OCI-LY7 (cell line): ENCODE results near the gene SF3A1. TPM values are rescaled to one million over a fixed set of nuclear protein-coding genes. Genes with fewer than 3 reads are reported as not detected.

ENCODE experiments used
- BruUV-seq: library from RNA; stranded (reverse); fragments of 400-500 nt; replicated peaks from 2 replicates; lab custom pipeline; 2021; lab: Mats Ljungman, UMichigan
- CTCF ChIA-PET: fragments of 300-600 bp; sonication (Branson Sonifier 250); formaldehyde crosslinking; loops from one replicate; lab custom pipeline; 2022; ENCODE audit warnings: antibody characterized with exemption; ENCODE audit not compliant: unreplicated experiment; lab: Charles Lee
- POLR2A ChIA-PET: fragments of 300-600 bp; sonication (Branson Sonifier 250); formaldehyde crosslinking; loops from one replicate; lab custom pipeline; 2022; ENCODE audit warnings: antibody characterized with exemption; lab: Charles Lee
- DNase-seq: peaks from one replicate; pipeline ENCODE4 v3.0.0-alpha.2; 2015; ENCODE audit warnings: low spot score
- H2AFZ ChIP-seq: fragments of 200-600 bp; sonication (generic), shearing (Covaris generic); 2 replicates; pipeline ENCODE4 v1.6.1; 2014; ENCODE audit warnings: mild to moderate bottlenecking, antibody characterized with exemption, low read length, moderate library complexity
- H3K27ac ChIP-seq: fragments of 200-600 bp; sonication (generic); 2 replicates; pipeline ENCODE4 v1.5.1; 2014; ENCODE audit warnings: mixed run types, low read depth, mild to moderate bottlenecking, moderate library complexity, low read length, inconsistent platforms; ENCODE audit not compliant: poor library complexity, severe bottlenecking
- H3K36me3 ChIP-seq: fragments of 200-600 bp; sonication (generic); 2 replicates; pipeline ENCODE4 v1.6.1; 2014; ENCODE audit warnings: mild to moderate bottlenecking, antibody characterized with exemption, low read length, moderate library complexity, mixed read lengths; ENCODE audit not compliant: insufficient read depth
- H3K4me1 ChIP-seq: fragments of 200-600 bp; sonication (generic); 2 replicates; pipeline ENCODE4 v1.5.1; 2014; ENCODE audit warnings: mild to moderate bottlenecking, low read length; ENCODE audit not compliant: insufficient read depth, poor library complexity, severe bottlenecking
- H3K4me2 ChIP-seq: fragments of 200-600 bp; sonication (generic); 2 replicates; pipeline ENCODE4 v1.6.1; 2014; ENCODE audit warnings: mild to moderate bottlenecking, low read length
- H3K4me3 ChIP-seq: fragments of 200-600 bp; sonication (generic); 2 replicates; pipeline ENCODE4 v1.5.1; 2014; ENCODE audit warnings: mild to moderate bottlenecking, low read depth, low read length; ENCODE audit not compliant: poor library complexity, severe bottlenecking
- H3K79me2 ChIP-seq: fragments of 200-600 bp; sonication (generic); 2 replicates; pipeline ENCODE4 v1.6.1; 2016; ENCODE audit warnings: low read depth, mild to moderate bottlenecking, low read length, moderate library complexity, mixed read lengths; ENCODE audit not compliant: insufficient read depth
- H3K9me2 ChIP-seq: fragments of 200-600 bp; sonication (generic); 2 replicates; pipeline ENCODE4 v1.6.1; 2016; ENCODE audit warnings: mild to moderate bottlenecking, low read length, mixed read lengths; ENCODE audit not compliant: insufficient read depth
- H3K9me3 ChIP-seq: fragments of 200-600 bp; sonication (generic); 2 replicates; pipeline ENCODE4 v1.6.1; 2014; ENCODE audit warnings: mild to moderate bottlenecking, mixed run types, low read length, mixed read lengths
- H4K20me1 ChIP-seq: fragments of 200-600 bp; sonication (generic); 2 replicates; pipeline ENCODE4 v1.6.1; 2014; ENCODE audit warnings: mild to moderate bottlenecking, antibody characterized with exemption, low read length, moderate library complexity, mixed read lengths; ENCODE audit not compliant: insufficient read depth
- EZH2phosphoT487 ChIP-seq: fragments of 200-600 bp; sonication (generic); IDR thresholded peaks from 2 replicates; pipeline ENCODE4 v1.6.1; 2018; ENCODE audit warnings: low read depth, borderline replicate concordance, mild to moderate bottlenecking, mixed run types, antibody characterized with exemption, low read length, moderate library complexity, mixed read lengths
- intact Hi-C: fragments of 100-400 bp; cut with micrococcal nuclease; formaldehyde crosslinking; loops from one replicate; pipeline ENCODE4 v1.10.0; 2022; ENCODE audit not compliant: unreplicated experiment
- total RNA-seq, 2 experiments: library from RNA; depleted of rRNA in 1 of 2; stranded (reverse); fragments of >200 nt in 1 of 2; shearing (Covaris generic) in 1 of 2; gene quantifications; 2 replicates each; pipeline ENCODE4 v1.2.3, GENCODE V29; 2014 to 2022
- TF ChIP-seq, protein P1 (sequence below): fragments of 200-600 bp; sonication (generic); conservative IDR thresholded peaks from 2 replicates; pipeline ENCODE4 v1.5.1; 2014; ENCODE audit warnings: mild to moderate bottlenecking, antibody characterized with exemption, low read length, moderate library complexity, mixed read lengths

The SF3A1 gene
- total RNA-seq, 2 experiments from 2014 or later = 71.8 to 200 TPM

DNA sequence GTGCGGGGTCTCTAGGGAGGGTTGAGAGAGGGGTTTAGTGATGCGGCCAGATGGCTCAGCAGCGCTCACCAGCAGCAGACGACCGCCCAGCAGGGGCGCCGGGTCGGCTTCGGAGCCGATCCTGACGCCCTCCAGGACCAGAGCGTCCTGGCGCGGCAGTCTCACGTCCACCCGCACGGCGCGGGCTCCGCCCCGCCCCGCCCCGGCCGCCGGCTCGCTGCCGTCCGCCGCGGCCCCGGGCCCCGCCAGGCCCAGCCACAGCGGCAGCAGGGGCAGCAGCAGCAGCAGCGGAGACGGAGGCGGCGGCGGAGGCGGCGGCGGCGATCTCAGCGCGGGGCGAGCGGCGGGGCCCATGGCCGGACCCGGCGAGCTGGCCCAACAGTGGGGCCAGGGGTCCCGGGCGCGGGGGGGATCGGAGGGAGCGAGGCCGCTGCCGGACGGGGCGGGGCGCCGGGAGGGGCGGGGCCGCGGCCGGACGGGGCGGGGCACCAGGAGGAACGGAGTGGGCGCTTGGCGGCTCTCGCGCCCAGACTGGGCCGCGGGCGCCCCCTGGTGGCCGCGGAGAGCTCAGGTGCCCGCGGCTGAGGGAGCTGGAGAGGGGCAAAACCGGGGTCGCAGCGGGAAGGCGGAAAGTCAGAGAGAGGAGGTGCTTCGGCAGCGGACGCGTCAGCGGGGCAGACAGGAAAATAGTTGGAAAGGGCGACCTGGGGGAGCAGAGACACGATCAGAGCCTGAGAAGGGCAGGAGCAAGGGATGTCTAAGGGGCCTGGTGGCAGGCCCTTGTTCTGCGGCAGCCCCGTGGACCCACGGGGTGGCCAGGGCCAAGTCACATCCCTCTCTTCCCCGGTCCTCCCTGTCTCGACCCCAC lies 30.5 kb upstream of the SF3A1 start, which contains the start of gene RNF215:
TSS of gene RNF215 (minus strand) at position 452 of the 868 bp plus-strand sequence. CDS start at position 354, 98 bp downstream.
- peak; percentile 86 for DNase-seq
- H4K20me1 ChIP-seq = no peaks in the 10 kb centered on the region
- BruUV-seq = no TSS peak
- H3K4me3 ChIP-seq = peak within 1 kb of the TSS; percentile 66
- H2AFZ ChIP-seq = no peak within 1 kb of the TSS; the same call in 1 of the 2 replicates
- ChIA-PET POLR2A (interaction anchor here (0.7 kb wide), 1 partner anchor 31 kb away, joined by 3 read pairs; the partner anchor contains the start of genes CCDC157 and SF3A1), CTCF (interaction anchor here (0.6 to 1.2 kb wide), 4 partner anchors 52 to 99 kb away, joined by 3 to 9 read pairs (median 3); no protein-coding TSS in a partner anchor)
- TF ChIP-seq EZH2phosphoT487 = no peak
- TF ChIP-seq, protein P1, sequence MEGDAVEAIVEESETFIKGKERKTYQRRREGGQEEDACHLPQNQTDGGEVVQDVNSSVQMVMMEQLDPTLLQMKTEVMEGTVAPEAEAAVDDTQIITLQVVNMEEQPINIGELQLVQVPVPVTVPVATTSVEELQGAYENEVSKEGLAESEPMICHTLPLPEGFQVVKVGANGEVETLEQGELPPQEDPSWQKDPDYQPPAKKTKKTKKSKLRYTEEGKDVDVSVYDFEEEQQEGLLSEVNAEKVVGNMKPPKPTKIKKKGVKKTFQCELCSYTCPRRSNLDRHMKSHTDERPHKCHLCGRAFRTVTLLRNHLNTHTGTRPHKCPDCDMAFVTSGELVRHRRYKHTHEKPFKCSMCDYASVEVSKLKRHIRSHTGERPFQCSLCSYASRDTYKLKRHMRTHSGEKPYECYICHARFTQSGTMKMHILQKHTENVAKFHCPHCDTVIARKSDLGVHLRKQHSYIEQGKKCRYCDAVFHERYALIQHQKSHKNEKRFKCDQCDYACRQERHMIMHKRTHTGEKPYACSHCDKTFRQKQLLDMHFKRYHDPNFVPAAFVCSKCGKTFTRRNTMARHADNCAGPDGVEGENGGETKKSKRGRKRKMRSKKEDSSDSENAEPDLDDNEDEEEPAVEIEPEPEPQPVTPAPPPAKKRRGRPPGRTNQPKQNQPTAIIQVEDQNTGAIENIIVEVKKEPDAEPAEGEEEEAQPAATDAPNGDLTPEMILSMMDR = peak; percentile 82
- H3K36me3 ChIP-seq = no peaks in the 10 kb centered on the region; the same call in 1 of the 2 replicates
- intact Hi-C loops = loop anchor here (1.0 to 5.0 kb wide), 5 partner anchors 31 to 275 kb away; partner anchors contain the start of genes SF3A1 and TBC1D10A
- no peaks in the 10 kb centered on the region for H3K9me2 ChIP-seq
- H3K27ac ChIP-seq = no peak within 1 kb of the TSS
- peaks cover 23% of the 10 kb centered on the region for H3K4me1 ChIP-seq
- no peaks in the 10 kb centered on the region for H3K79me2 ChIP-seq
- H3K4me2 ChIP-seq = peak within 1 kb of the TSS; percentile 65
- peaks cover 6% of the 10 kb centered on the region; the same call in 1 of the 2 replicates for H3K9me3 ChIP-seq

- Histone ChIP-seq H3K4me1 (peaks cover 17% of the 10 kb centered on the region), H3K4me2 (peak overlapping the region; percentile 65), H3K27ac (no peak overlapping the region), H3K4me3 (peak overlapping the region; percentile 66), H3K9me2 (no peaks in the 10 kb centered on the region), H3K79me2 (no peaks in the 10 kb centered on the region), H3K36me3 (no peaks in the 10 kb centered on the region; the same call in 1 of the 2 replicates), H3K9me3 (peaks cover 6% of the 10 kb centered on the region; the same call in 1 of the 2 replicates), H2AFZ (no peak overlapping the region), H4K20me1 (no peaks in the 10 kb centered on the region)
- intact Hi-C loops = loop anchor here (2.0 to 5.0 kb wide), 2 partner anchors 60 to 274 kb away; partner anchors contain the start of gene TBC1D10A
- POLR2A ChIA-PET = interaction anchor here (0.8 kb wide), 1 partner anchor 35 kb away, joined by 3 read pairs; no protein-coding TSS in a partner anchor
- TF ChIP-seq, protein P1 = no peak
- no peak for TF ChIP-seq EZH2phosphoT487
- no peak for DNase-seq
- CTCF ChIA-PET = interaction anchor here (0.6 to 1.2 kb wide), 3 partner anchors 51 to 99 kb away, joined by 3 to 9 read pairs (median 3); no protein-coding TSS in a partner anchor
- no TSS peak for BruUV-seq
These were observed 29.9 kb upstream of the SF3A1 start for GRCh38 chr22:30386608-30386959.
